HL-60 (cell line): ENCODE measurements around the gene TRIM47.

Source experiments
- DNase-seq, 2 experiments: peaks; one replicate each; pipeline ENCODE4 v3.0.0-alpha.2; 2010 to 2020; ENCODE audit warnings: low read depth in 1 of 2, low spot score in 1 of 2
- H3K27ac ChIP-seq: fragments of 250-450 bp; sonication (Bioruptor Pico); replicated peaks from 2 replicates; pipeline ENCODE4 v1.5.1; 2020; ENCODE audit warnings: mild to moderate bottlenecking, moderate library complexity
- H3K27me3 ChIP-seq: fragments of 250-450 bp; sonication (Bioruptor Pico); 2 replicates; pipeline ENCODE4 v1.5.1; 2021; ENCODE audit warnings: mild to moderate bottlenecking, moderate library complexity; ENCODE audit not compliant: insufficient read depth, poor library complexity, severe bottlenecking
- H3K4me3 ChIP-seq: replicated peaks from 2 replicates; pipeline ENCODE4 v1.5.1; 2011; ENCODE audit warnings: mild to moderate bottlenecking, control low read depth, low read length; ENCODE audit not compliant: insufficient read depth
- CTCF ChIP-seq: IDR thresholded peaks from one replicate; pipeline ENCODE4 v1.5.1; 2011; ENCODE audit warnings: low read length, control low read depth, inconsistent platforms; ENCODE audit not compliant: insufficient read depth
- GABPA ChIP-seq: IDR thresholded peaks from 2 replicates; pipeline ENCODE4 v1.6.1; 2012; ENCODE audit warnings: low read depth
- POLR2AphosphoS5 ChIP-seq: IDR thresholded peaks from 2 replicates; pipeline ENCODE4 v1.6.1; 2012; ENCODE audit warnings: low read depth
- REST ChIP-seq: IDR thresholded peaks from 2 replicates; pipeline ENCODE4 v1.6.1; 2012; ENCODE audit warnings: low read depth; ENCODE audit not compliant: insufficient replicate concordance
- SPI1 ChIP-seq: IDR thresholded peaks from 2 replicates; pipeline ENCODE4 v1.6.1; 2012; ENCODE audit warnings: low read depth, mild to moderate bottlenecking, borderline replicate concordance

The TRIM47 gene

GRCh38 chr17:75838410-75838809 is 40.0 kb downstream of the TRIM47 start:
- TF ChIP-seq POLR2AphosphoS5, result no peak
- no peak for TF ChIP-seq REST
- no peak for TF ChIP-seq SPI1
- no peak for TF ChIP-seq GABPA
- TF ChIP-seq CTCF, result no peak
- DNase-seq, result no peak
- no peaks in the 10 kb centered on the region for H3K27me3 ChIP-seq
- H3K27ac ChIP-seq, result no peak overlapping the region
- H3K4me3 ChIP-seq, result no peak overlapping the region

GRCh38 chr17:75837899-75838298 is 40.5 kb downstream of the TRIM47 start:
- no peaks in the 10 kb centered on the region for H3K27me3 ChIP-seq
- no peak for DNase-seq
- H3K4me3 ChIP-seq, result no peak overlapping the region
- H3K27ac ChIP-seq, result no peak overlapping the region
- TF ChIP-seq CTCF (no peak), REST (no peak), SPI1 (no peak), GABPA (no peak), POLR2AphosphoS5 (no peak)

- H3K4me3 ChIP-seq, result no peak overlapping the region
- no peak for DNase-seq
- no peak overlapping the region for H3K27ac ChIP-seq
- no peaks in the 10 kb centered on the region for H3K27me3 ChIP-seq
- TF ChIP-seq REST (no peak), POLR2AphosphoS5 (no peak; the same call in 1 of the 2 replicates), SPI1 (no peak), CTCF (no peak), GABPA (no peak)
Observed at GRCh38 chr17:75836605-75837004, 41.8 kb downstream of the TRIM47 start.
